HG02852 (cell line): ENCODE measurements around the gene KLK15.
A peak's percentile ranks its signal among the peaks of the same experiment; 100 is the strongest.
"Not testable (repeated sequence)": the region's sequence is repeated elsewhere in the genome, so short reads cannot be mapped to it uniquely, and the experiment has no call there.

Experiments
- ATAC-seq: cut with Tn5 transposase; IDR thresholded peaks from one replicate; pipeline ENCODE4 v1.9.1; 2021; ENCODE audit warnings: mild to moderate bottlenecking, moderate library complexity; ENCODE audit not compliant: unreplicated experiment

KLK15 gene

DNA sequence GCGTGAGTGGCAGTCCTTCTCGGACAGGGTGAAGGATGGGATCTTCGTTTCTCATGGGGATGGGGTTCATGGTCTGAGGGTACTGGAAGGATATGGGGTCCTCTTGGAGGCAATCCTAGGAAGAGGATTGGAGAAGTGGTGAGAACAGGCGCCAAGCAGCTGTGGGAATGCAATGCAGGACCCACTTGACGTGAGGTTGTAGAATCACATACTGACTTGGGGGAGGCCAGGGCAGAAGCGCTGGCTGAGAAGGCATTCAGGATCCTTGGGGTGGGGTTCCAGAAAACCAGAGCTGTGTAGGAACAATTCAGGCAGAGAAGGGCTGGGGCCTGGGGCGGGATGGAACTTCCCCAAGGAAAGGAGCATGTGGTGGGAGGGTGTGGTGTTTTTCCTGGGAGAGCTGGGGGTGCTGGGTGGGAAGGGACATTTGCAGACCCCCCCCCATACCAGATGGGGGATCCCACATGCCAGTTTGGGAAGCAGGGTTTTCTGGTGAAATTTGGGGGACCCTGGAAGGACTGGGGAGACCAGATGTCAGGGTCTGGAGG is 10.6 kb downstream of the KLK15 start:
- ATAC-seq: no peak

- no peak for ATAC-seq
These were observed 11.8 kb downstream of the KLK15 start for GRCh38 chr19:50821622-50822021.

GRCh38 chr19:50821248-50821612 is 12.1 kb downstream of the KLK15 start:
- ATAC-seq: no peak

DNA sequence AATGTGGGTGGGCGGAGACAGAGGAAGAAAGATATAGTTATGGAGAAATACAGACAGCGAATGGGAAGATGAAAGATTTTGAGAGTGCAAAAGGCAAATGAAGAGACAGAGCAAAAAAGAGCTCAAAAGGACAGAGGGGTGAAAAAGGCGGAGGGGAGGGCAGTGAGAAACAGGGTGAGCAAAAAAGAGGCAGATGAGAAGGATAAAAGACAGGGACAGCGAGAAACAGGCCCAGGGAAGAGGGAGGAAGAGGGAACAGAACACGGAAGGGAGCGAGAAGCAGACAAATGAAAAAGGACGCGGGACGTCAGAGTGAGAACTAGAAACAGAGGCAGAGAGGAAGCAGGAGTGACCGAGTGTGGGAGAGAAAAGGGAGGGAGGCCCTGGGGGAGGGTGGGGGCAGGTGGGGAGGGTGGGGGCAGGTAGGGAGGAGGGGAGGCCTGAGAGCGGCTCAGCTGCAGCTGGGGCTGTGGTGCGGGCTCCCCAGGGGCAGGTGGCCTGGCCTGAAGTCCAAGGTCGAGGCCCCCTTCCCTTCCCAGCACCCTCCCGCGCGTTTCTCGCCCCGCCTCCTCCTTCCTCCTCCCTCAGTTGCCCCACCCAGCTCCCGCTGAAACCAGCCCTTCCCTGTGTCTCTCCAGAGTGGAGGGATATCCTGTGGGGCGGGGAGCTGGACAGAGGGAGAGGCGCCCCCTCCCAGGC is 12.7 kb downstream of the KLK15 start:
- no peak for ATAC-seq

DNA sequence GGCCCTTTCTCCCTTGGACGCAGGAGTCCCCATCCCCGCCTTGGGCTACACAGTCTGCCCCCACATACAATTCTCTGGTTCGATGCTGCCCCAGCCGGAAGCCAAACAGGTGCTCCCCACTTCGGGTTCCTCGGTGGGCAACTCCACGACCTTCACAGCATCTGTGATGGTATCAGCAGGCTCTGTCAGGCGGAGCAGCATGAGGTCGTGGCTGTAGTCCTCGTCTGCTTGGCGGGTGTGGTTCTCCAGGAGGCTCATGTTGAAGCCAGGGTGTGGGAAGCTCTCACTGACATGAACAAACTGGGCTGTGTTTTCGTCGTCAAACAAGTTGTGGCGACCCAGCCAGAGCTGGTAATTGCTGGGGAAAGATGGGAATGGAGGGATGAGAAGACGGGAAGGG is 13.3 kb downstream of the KLK15 start:
- ATAC-seq: no peak

DNA sequence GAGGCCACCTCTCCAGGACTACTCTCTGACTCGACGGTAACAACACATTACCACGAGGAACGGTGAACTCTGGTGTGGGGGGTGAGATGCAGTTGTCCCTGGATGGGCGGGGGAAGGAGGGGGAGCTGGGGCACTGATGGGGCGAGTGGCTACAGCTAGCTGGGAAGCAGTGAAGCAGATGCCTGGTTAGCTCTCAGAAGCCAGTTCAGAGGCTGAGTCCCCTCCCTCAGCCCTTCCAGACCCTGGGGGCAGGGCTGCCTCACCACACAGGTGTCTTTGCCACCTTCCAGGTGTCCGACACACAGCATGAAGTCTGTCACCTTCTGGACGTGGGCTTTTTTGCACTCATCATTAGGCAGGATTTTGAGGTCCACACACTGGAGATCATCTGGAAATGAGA is 13.7 kb downstream of the KLK15 start:
- ATAC-seq: no peak

- no peak for ATAC-seq
These were observed 14.4 kb downstream of the KLK15 start for GRCh38 chr19:50818859-50819472.

- ATAC-seq: peak; percentile 57
These were observed 15.2 kb downstream of the KLK15 start for GRCh38 chr19:50817941-50818858.

- ATAC-seq: no peak
These were observed 17.9 kb downstream of the KLK15 start for GRCh38 chr19:50815439-50815838.

DNA sequence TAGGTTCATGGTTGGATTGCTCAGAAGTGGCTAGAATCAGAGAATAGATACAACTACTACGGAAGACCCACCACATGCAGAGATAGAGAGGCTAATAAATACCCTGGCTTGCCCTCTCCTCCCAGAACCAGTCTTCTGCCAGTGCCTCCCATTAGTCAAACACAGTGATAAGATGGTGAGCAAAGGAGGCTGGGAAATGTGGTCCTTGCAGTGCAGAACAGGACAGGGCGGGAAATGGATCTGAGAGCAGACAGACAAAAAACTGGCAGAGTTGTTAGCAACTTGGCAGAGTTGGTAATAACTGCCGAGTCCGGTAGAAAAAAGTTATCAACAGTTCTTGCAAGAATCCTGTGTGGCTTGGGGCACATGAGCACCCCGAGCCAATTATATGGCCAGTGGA is 18.5 kb downstream of the KLK15 start:
- no peak for ATAC-seq

- no peak for ATAC-seq
These were observed 20.9 kb downstream of the KLK15 start for GRCh38 chr19:50812474-50812873.

GRCh38 chr19:50811622-50812238 is 21.6 kb downstream of the KLK15 start:
- ATAC-seq: not testable (repeated sequence)

GRCh38 chr19:50808856-50809255 is 24.5 kb downstream of the KLK15 start:
- ATAC-seq: no peak

DNA sequence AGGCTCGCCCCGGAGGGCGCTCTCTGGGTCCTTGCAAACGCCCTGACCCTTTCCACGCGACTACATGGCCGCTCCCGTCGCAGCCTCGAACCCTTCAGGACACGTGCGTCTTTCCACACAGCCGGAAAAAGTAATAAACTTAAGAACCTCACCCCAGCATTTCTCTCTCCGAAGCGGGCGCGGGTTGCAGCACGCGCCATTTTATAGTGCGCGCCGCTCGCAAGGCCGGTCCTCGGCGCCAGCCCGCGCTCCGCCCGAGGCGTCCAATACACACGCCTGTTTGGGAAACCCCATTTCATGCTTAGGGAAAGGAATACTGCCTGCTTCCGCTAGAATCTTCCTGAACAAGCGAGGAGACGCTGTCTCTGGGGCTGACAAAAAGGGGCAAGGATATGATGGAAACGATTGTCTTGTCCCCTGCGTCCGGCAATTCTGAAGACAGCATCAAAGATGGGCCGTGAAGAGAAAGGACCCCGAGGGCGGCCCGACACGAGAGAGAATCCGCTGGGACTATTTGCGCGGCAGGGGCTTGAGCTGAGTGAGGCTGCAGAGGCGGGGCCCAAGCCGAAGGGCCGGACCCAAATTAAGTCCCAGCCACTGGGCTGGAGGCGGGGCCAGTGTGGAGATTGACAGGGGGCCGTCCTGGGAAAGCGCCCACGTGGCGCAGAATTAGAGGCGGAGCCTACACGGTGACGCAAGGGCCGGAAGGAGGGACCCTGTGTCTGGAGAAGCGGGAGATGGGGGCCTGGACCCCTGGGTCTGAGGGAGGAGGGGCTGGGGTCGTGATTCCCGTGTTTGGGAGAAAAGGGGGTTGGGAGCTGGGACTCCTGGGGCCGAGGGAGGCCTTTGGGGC is 28.7 kb downstream of the KLK15 start:
- ATAC-seq: peak; percentile 86

DNA sequence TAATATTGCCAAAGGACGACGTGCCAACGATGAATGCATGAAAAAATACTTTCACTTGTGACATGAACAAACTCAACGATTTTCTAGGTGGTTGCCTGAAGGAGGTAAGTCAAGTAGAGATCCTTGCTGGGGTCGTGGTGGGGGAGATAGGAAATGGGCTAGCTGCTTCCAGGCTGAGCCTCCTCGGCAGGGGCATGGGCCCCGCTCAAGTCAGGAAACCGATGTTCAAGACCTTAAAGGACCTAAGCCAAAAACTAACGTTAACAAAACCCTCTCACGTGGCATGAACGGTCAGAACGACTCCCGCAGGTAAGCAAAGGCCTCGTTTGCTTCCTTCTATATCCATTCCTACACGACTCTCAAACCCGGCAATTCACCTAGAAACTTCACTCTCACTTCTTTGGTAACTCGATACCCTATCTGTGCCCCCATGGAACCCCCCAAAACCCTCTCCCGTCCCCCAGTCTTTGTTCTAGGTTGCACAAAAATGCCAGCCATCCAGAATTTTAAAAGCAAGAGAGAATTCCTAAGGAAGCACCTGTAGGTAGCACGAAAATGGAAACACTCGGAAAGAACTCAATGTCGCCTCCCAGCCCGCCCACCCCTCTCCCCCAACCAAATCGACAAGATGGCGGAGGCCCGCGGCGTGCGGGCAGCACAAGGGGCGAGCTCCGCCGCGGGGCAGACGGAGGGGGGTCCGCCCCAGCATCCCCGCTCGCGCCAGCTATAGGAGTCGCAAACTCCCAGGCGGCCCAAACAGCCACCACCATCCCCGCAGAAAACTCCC is 29.5 kb downstream of the KLK15 start:
- ATAC-seq: no peak

DNA sequence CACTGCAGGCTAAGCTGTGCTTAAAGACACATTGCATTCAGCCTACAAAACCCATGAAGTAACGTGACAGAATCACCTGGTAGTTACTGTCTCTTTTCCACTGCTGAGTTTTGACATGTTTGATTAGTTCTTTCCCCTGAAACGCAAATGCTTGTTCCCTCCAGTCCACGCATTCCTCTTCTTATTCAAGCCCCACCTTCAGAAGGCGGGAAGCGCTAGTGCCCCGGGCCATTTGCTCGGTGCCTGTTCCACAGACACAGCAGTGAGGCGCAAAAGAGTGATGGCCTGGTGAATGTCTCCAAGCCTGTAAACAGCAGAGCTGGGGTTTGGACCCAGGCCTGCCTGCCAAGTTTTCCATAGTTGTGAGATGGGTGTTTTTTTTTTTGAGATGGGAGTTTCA is 32.3 kb downstream of the KLK15 start:
- ATAC-seq: no peak

GRCh38 chr19:50799547-50799851 is 33.9 kb downstream of the KLK15 start:
- ATAC-seq: no peak

- no peak for ATAC-seq
These were observed 34.5 kb downstream of the KLK15 start for GRCh38 chr19:50798659-50799546.
